Trophoblast cell (in vitro differentiated cells and primary cell): Measurements from ENCODE around the gene YY1AP1.

ENCODE experiments used
- DNase-seq, 2 donors: peaks; one replicate each; pipeline ENCODE4 v3.0.0-alpha.2; 2016
- H2AFZ ChIP-seq: 2 replicates; pipeline ENCODE4 v1.6.1; 2013; ENCODE audit warnings: low read length, moderate library complexity, mild to moderate bottlenecking; ENCODE audit not compliant: insufficient read depth, poor library complexity
- H2AK5ac ChIP-seq: 2 replicates; pipeline ENCODE4 v1.6.1; 2013; ENCODE audit warnings: mild to moderate bottlenecking, low read length
- H2BK120ac ChIP-seq: 2 replicates; pipeline ENCODE4 v1.6.1; 2013; ENCODE audit warnings: low read length, mild to moderate bottlenecking, moderate library complexity; ENCODE audit not compliant: insufficient read depth, poor library complexity
- H2BK12ac ChIP-seq: 2 replicates; pipeline ENCODE4 v1.6.1; 2013; ENCODE audit warnings: mild to moderate bottlenecking, low read length, moderate library complexity
- H2BK5ac ChIP-seq: 2 replicates; pipeline ENCODE4 v1.6.1; 2013; ENCODE audit warnings: low read length, low read depth, moderate library complexity, mild to moderate bottlenecking; ENCODE audit not compliant: poor library complexity
- H3K14ac ChIP-seq: 2 replicates; pipeline ENCODE4 v1.6.1; 2013; ENCODE audit warnings: mild to moderate bottlenecking, low read length
- H3K18ac ChIP-seq: 2 replicates; pipeline ENCODE4 v1.6.1; 2013; ENCODE audit warnings: mild to moderate bottlenecking, low read length
- H3K23ac ChIP-seq: 2 replicates; pipeline ENCODE4 v1.6.1; 2013; ENCODE audit warnings: low read length
- H3K27ac ChIP-seq: 2 replicates; pipeline ENCODE4 v1.5.1; 2013; ENCODE audit warnings: low read depth, mild to moderate bottlenecking, inconsistent platforms, low read length, moderate library complexity
- H3K27me3 ChIP-seq: 2 replicates; pipeline ENCODE4 v1.6.1; 2013; ENCODE audit warnings: inconsistent platforms, mild to moderate bottlenecking, low read length, moderate library complexity; ENCODE audit not compliant: insufficient read depth
- H3K36me3 ChIP-seq, 2 experiments: 1 replicate in 1 of 2; 2 replicates in 1 of 2; pipeline ENCODE4 v1.6.1; 2013; ENCODE audit warnings: low read length in 2 of 2, mild to moderate bottlenecking in 2 of 2, moderate library complexity in 1 of 2; ENCODE audit not compliant: insufficient read depth in 2 of 2, control insufficient read depth in 1 of 2
- H3K4ac ChIP-seq: 2 replicates; pipeline ENCODE4 v1.6.1; 2013; ENCODE audit warnings: low read depth, mild to moderate bottlenecking, low read length, moderate library complexity
- H3K4me1 ChIP-seq, 2 experiments: 1 replicate in 1 of 2; 2 replicates in 1 of 2; pipeline ENCODE4 v1.6.1; 2013; ENCODE audit warnings: low read length in 2 of 2, mild to moderate bottlenecking in 2 of 2, moderate library complexity in 1 of 2; ENCODE audit not compliant: insufficient read depth in 2 of 2, control insufficient read depth in 1 of 2
- H3K4me2 ChIP-seq: 2 replicates; pipeline ENCODE4 v1.6.1; 2013; ENCODE audit warnings: inconsistent platforms, mild to moderate bottlenecking, low read length, moderate library complexity
- H3K4me3 ChIP-seq: 2 replicates; pipeline ENCODE4 v1.5.1; 2013; ENCODE audit warnings: mild to moderate bottlenecking, low read depth, low read length, inconsistent platforms
- H3K79me1 ChIP-seq: one replicate; pipeline ENCODE4 v1.6.1; 2013; ENCODE audit warnings: low read length
- H3K79me2 ChIP-seq: 2 replicates; pipeline ENCODE4 v1.6.1; 2013; ENCODE audit warnings: low read length, mild to moderate bottlenecking; ENCODE audit not compliant: control insufficient read depth, insufficient read depth, poor library complexity
- H3K9ac ChIP-seq: 2 replicates; pipeline ENCODE4 v1.6.1; 2013; ENCODE audit warnings: mild to moderate bottlenecking, low read length
- H3K9me3 ChIP-seq: 2 replicates; pipeline ENCODE4 v1.6.1; 2013; ENCODE audit warnings: low read depth, mild to moderate bottlenecking, control low read depth, inconsistent platforms, low read length; ENCODE audit not compliant: insufficient read depth
- H4K12ac ChIP-seq: 2 replicates; pipeline ENCODE4 v1.6.1; 2013; ENCODE audit warnings: low read depth, mild to moderate bottlenecking, low read length, moderate library complexity
- H4K8ac ChIP-seq: 2 replicates; pipeline ENCODE4 v1.6.1; 2013; ENCODE audit warnings: low read depth, mild to moderate bottlenecking, low read length, moderate library complexity
- H4K91ac ChIP-seq: one replicate; pipeline ENCODE4 v1.6.1; 2013; ENCODE audit warnings: low read depth, mild to moderate bottlenecking, low read length, moderate library complexity
- WGBS: extraction: QIAGEN DNeasy Blood & Tissue Kit; methylation state at CpG from one replicate; pipeline ENCODE4 v1.1.7; 2013; ENCODE audit warnings: missing lambda C conversion rate; ENCODE audit not compliant: insufficient read length, insufficient coverage; ENCODE audit errors: extremely low coverage; 5-methylcytosine and 5-hydroxymethylcytosine counted together

Gene YY1AP1

DNA sequence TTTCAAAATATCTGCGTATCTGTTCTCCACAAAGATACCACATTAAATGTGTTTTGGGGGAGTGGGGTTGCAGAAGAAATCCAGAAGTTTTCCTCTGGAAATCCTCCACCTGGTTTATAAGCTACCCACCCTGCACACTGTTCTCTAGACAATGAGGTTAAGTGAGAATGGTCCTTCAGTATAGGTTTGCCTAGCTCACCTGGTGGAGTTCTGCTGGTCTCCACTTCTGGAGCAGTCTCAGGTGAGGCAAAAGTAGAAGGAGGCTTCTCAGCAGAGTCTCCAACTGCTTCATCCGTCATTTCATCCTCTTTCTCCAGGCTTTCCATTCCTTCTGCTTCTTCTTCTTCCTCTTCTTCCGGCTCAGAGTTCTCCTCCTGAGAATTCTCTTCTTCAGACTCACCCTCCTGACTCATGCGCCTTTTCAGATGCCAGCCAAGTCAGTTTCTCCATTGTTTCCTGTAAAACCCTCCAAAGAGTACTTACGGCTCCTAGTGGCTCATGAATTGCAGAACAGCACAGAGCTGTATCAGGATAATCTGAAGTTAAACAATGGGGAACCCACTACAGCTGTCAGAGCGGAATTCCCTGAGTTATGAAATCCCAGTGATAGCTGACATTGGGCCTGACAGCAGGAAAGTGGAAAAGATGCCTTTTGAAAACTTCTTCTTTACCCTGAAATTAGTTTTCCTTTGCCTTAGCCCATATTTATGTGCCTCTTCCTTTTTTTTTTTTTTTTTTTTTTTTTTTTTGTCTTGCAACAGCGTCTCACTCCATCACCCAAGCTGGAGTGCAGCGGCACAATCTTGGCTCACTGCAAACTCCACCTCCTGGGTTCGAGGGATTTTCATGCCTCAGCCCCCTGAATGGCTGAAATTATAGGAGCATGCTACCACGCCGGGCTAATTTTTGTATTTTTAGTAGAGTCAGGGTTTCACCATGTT, 40.1 kb downstream of the YY1AP1 start:
- Histone ChIP-seq H3K4ac (no peak overlapping the region), H3K4me1 (peaks cover 2% of the 10 kb centered on the region in 2 experiments), H3K14ac (no peak overlapping the region), H2BK120ac (peak overlapping the region; percentile 6), H3K4me2 (no peak overlapping the region), H3K4me3 (no peak overlapping the region), H3K18ac (no peak overlapping the region), H2BK5ac (no peak overlapping the region), H3K36me3 (no peaks in the 10 kb centered on the region), H3K27ac (peak overlapping the region; percentile 29), H2AFZ (no peak overlapping the region), H4K8ac (no peak overlapping the region), H3K9ac (no peak overlapping the region), H4K91ac (no peak overlapping the region), H2BK12ac (no peak overlapping the region), H3K27me3 (no peaks in the 10 kb centered on the region), H4K12ac (no peak overlapping the region), H3K9me3 (peaks cover 1% of the 10 kb centered on the region), H3K23ac (no peak overlapping the region), H2AK5ac (no peak overlapping the region), H3K79me2 (no peaks in the 10 kb centered on the region), H3K79me1 (peaks cover 2% of the 10 kb centered on the region)
- WGBS: no CpG with 5 or more reads among the region's 11 CpGs
- peak; percentile 84 to 97 for DNase-seq

DNA sequence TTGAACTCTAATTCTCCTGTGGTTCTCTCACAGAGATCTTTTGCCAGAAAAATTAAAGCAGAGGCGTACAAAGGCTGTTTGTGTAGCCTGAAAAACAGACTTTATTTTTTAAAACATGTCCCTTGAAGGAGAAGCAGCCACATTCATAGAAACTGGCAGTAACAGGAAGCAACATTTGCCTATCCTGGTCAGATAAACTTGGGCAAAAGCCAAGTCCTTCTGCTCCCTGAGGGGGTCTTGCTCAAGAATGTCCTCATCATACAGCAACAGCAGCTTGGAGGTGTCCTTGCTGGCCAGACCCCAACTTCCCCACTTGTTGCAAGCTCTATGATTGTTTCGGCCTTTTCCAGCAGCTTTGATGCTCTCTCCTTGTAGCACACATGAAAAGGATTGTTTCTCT, 42.3 kb downstream of the YY1AP1 start:
- H3K79me1 ChIP-seq: no peaks in the 10 kb centered on the region
- WGBS: no CpG with 5 or more reads among the region's 2 CpGs
- no peak overlapping the region for H3K27ac ChIP-seq

DNA sequence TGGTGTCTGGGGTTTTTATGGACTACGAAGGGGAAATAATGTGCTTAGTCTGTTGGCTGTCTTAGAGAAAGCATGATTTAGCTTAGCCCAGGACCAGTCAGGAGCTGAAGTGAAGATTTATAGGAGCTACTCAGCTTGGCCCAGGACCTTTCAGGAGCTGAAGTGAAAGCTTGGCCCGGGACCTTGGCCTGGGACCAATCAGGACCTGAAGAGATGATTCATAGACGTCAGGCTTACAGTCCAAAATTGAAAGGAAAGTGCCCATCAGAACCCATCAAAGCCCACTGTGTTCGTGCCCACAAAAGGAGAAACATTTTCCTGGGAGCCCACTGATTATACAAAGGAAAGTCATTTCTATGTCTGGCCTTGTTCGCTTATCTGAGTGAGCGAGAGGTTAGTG, 42.9 kb downstream of the YY1AP1 start:
- no peak overlapping the region for H2BK120ac ChIP-seq
- peaks cover 6% of the 10 kb centered on the region for H3K9me3 ChIP-seq
- no peaks in the 10 kb centered on the region for H3K36me3 ChIP-seq
- no peaks in the 10 kb centered on the region for H3K79me1 ChIP-seq
- H3K14ac ChIP-seq: no peak overlapping the region
- no peak overlapping the region for H2BK12ac ChIP-seq
- H3K4me3 ChIP-seq: no peak overlapping the region
- H2AK5ac ChIP-seq: no peak overlapping the region
- no peak for DNase-seq
- no peak overlapping the region for H4K91ac ChIP-seq
- H3K18ac ChIP-seq: no peak overlapping the region
- no peak overlapping the region for H3K4ac ChIP-seq
- no peak overlapping the region for H3K27ac ChIP-seq
- H3K79me2 ChIP-seq: no peaks in the 10 kb centered on the region
- peaks cover 0 to 2% of the 10 kb centered on the region in 2 experiments for H3K4me1 ChIP-seq
- H4K8ac ChIP-seq: no peak overlapping the region
- H3K9ac ChIP-seq: no peak overlapping the region
- no peak overlapping the region for H4K12ac ChIP-seq
- no peak overlapping the region for H3K23ac ChIP-seq
- H2BK5ac ChIP-seq: no peak overlapping the region
- no peaks in the 10 kb centered on the region for H3K27me3 ChIP-seq
- H2AFZ ChIP-seq: no peak overlapping the region
- no peak overlapping the region for H3K4me2 ChIP-seq
- WGBS: no CpG with 5 or more reads among the region's 6 CpGs

More for the DNA sequence above, 42.3 kb downstream of the YY1AP1 start:
- Histone ChIP-seq H2AFZ (no peak overlapping the region), H3K27me3 (no peaks in the 10 kb centered on the region), H3K9me3 (peaks cover 6% of the 10 kb centered on the region), H4K91ac (no peak overlapping the region), H4K12ac (no peak overlapping the region), H3K36me3 (no peaks in the 10 kb centered on the region), H2BK120ac (no peak overlapping the region), H2BK5ac (no peak overlapping the region), H3K4me1 (peaks cover 0 to 2% of the 10 kb centered on the region in 2 experiments), H3K4ac (no peak overlapping the region), H2BK12ac (no peak overlapping the region), H3K9ac (no peak overlapping the region), H3K14ac (no peak overlapping the region), H3K23ac (no peak overlapping the region), H3K4me3 (no peak overlapping the region), H4K8ac (no peak overlapping the region), H3K18ac (no peak overlapping the region), H2AK5ac (no peak overlapping the region), H3K4me2 (no peak overlapping the region), H3K79me2 (no peaks in the 10 kb centered on the region)
- no peak for DNase-seq

DNA sequence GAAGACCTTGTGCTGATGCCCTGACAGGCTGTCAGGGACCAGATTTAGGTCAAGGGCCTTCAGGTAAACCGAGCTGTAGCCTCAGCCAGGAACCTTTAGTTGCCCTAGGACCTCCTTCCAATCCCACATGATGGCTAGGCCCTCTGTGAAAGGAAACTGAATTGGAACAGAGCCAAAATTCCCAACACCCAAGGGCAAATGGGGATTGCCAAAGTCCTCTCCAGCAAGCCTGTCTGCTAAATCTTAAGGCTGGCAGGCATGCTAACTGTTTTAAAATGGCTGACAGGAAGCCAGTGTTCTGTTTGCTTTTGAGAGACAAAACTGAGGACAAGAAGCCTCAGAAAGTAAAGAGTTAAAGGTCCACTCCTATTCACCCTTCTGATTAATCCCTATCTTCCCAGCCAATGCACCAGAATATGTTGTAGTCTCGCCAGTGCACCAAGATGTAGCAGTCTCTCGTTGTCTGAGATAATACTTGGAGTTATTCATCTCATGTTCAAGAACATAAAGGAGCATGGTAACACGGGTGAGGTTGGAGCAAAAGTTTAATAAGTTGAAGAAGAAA, 43.5 kb downstream of the YY1AP1 start:
- H3K18ac ChIP-seq: no peak overlapping the region
- no peak overlapping the region for H2BK120ac ChIP-seq
- no peak overlapping the region for H3K27ac ChIP-seq
- peaks cover 0 to 2% of the 10 kb centered on the region in 2 experiments for H3K4me1 ChIP-seq
- no peak overlapping the region for H2AK5ac ChIP-seq
- no peak for DNase-seq
- H2BK5ac ChIP-seq: no peak overlapping the region
- H2BK12ac ChIP-seq: no peak overlapping the region
- H3K14ac ChIP-seq: no peak overlapping the region
- H3K4me2 ChIP-seq: no peak overlapping the region
- no peak overlapping the region for H3K23ac ChIP-seq
- H2AFZ ChIP-seq: no peak overlapping the region
- WGBS: no CpG with 5 or more reads among the region's 4 CpGs
- no peak overlapping the region for H4K91ac ChIP-seq
- no peaks in the 10 kb centered on the region for H3K79me1 ChIP-seq
- no peak overlapping the region for H3K4ac ChIP-seq
- H3K9ac ChIP-seq: no peak overlapping the region
- H3K9me3 ChIP-seq: peaks cover 5% of the 10 kb centered on the region
- no peak overlapping the region for H4K8ac ChIP-seq
- no peak overlapping the region for H3K4me3 ChIP-seq
- no peak overlapping the region for H4K12ac ChIP-seq
- H3K79me2 ChIP-seq: no peaks in the 10 kb centered on the region
- no peaks in the 10 kb centered on the region for H3K36me3 ChIP-seq
- H3K27me3 ChIP-seq: no peaks in the 10 kb centered on the region
